GM18526 (cell line): ENCODE measurements around the gene NECTIN4.
A peak's percentile ranks its signal among the peaks of the same experiment; 100 is the strongest.

Experiments
- POLR2A ChIP-seq: IDR thresholded peaks from 3 replicates; pipeline ENCODE4 v1.6.1; 2011; ENCODE audit not compliant: insufficient read length; ENCODE audit errors: extremely low read depth

NECTIN4 gene

DNA sequence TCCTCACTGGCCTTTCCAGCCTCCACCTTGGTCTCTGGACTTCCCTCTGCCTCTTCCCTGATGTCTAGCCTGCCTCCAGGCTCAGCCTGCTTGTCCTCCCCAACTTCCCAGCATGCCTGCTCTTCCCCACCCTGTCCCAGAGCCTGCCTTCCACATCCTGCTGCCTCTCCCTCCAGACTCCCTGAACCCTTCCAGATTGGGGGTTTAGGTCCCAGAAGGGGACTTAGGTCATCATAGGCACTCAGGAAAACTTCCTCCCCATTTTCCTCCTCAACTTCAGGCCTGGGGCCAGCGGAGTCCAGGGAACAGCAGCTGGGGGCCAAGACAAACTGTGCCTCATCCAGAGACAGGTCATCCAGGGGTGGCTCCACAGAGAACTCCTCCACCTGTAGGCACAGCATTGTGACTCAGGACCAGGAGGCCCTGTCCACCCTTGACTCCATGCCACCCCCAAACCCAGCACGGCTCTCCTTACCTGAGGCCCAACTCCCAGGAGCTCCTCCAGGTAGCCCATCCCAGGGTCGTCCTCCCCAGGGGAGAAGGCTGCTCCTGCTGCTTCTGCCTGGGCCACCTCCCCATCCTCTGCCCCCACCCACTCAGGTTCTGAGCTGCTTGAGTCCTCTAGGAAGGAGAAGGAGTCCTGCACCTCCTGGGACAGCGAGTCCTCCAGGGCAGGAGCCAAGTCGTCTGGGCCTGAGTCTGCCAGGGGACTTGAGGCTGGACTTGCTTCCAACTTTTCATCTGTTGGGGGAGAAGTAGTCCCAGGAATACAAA lies 40.2 kb downstream of the NECTIN4 start:
- no peak for TF ChIP-seq POLR2A

DNA sequence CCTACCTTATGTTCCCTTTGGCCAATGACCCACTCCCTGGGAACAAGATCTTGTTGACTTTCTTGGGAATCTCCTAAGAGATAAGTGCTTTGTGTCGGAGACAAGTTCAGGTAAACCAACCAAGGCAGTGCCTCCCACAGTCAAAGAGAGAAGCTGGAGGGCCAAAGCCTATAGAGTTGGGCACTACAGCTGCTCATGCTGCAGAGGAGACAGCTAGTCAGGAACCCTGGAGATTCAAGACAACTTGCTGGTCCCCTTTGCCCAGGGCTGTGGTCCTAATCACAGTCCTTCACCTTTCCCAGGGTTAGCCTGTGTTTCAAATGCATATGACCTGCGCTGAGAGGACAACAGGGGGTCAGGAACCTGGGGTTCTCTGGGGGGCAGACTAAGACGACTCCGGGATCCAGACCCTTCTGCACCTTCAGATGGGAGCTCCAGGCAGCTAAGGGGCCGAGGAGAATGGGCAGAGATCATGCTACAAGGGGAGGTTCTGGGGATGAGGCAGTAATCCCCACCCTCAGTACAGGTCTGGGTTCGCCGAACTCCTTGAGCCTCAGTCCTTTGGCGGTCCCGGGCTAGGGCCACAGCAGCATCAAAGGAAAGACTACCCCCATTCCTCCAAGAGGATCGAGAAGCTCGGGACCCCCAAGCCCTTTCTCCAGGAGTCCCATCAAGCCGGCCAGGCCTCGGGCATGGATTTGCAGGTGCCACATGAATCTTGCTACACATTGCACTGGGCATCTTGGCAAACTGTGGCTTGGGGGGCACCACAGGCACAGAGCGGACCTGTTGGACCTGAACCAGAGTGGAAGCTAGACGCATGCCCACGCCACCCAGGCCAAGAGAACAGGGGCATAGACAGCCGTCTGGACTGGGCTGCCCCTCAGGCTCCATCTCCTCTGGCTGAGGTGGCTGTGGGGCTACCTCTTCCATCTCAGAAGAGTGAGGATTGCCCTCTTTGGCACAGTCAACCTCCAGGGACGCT lies 41.6 kb downstream of the NECTIN4 start:
- no peak for TF ChIP-seq POLR2A

DNA sequence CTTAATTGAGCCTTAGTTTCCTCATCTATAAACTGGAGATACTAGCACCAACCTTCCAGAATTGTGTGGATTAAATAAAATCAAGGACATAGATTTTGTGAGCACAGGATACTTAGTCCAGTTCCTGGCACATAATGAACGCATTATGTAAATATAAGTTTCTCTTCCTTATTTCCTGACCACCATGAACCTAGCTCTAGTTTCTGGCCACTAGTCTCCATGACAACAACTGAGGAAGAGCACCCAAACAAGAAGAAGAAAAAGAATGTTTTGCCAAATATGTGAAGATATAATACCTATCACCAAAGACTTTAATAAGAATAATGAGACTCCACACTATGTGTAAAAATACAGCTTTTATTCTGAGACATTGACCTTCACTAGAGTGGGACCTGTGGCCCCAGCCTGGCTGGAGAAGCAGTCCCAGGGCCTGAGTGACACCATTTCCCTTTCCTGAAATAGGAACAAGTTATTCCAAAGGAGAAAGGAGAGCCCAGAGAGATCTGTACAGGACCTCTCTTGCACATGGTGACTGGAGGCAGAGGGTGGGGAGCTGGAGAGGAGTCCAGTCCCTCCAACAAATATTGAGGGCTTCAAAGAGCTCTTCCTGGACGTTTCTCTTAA lies 42.6 kb downstream of the NECTIN4 start:
- TF ChIP-seq POLR2A = no peak

DNA sequence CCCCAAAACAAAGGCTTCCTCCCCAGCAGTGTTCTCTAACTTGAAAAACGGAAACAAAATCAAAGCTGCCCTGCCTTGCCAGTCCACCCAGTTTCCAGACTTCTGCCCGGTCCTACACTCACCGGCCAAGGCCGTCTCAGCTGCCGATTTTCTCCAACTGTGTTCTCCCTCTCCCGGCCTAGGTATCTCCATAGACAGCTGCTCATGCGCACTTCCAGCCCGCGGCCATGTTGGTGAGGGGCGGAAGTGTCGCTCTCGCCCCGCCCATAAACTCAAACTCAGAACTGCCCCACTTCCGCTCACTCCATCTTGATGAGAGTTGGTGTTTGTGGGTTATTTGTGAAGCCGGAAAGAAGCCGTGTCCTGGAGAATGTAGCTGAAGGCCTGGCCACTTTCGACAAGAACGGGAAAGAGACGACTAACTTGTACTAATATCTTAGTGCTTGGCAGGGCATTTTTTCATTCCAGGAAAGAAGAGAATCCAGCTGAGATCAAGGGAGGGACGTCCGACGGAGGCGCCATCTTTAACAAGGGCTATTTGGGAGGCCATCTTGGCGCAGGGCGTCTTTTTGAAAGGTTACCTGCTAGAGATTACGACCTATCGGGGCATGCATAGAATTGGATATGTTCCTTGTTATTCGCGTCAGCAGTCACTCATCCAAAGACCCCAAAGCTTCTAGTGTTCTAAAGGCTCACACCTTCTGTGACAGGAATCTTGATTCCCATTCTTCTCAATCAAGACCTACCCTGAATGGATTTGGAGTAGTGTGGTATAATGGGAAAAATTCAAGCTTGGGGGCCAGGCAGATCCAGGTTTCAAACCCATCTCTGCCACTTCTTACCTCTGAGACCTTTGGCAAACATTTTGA lies 43.4 kb downstream of the NECTIN4 start, which contains the start of gene USF1:
TSS of gene USF1 (minus strand) at position 242 of the 869 bp plus-strand sequence. CDS start 2,702 bp downstream, outside the sequence.
- TF ChIP-seq POLR2A = peak; percentile 61

DNA sequence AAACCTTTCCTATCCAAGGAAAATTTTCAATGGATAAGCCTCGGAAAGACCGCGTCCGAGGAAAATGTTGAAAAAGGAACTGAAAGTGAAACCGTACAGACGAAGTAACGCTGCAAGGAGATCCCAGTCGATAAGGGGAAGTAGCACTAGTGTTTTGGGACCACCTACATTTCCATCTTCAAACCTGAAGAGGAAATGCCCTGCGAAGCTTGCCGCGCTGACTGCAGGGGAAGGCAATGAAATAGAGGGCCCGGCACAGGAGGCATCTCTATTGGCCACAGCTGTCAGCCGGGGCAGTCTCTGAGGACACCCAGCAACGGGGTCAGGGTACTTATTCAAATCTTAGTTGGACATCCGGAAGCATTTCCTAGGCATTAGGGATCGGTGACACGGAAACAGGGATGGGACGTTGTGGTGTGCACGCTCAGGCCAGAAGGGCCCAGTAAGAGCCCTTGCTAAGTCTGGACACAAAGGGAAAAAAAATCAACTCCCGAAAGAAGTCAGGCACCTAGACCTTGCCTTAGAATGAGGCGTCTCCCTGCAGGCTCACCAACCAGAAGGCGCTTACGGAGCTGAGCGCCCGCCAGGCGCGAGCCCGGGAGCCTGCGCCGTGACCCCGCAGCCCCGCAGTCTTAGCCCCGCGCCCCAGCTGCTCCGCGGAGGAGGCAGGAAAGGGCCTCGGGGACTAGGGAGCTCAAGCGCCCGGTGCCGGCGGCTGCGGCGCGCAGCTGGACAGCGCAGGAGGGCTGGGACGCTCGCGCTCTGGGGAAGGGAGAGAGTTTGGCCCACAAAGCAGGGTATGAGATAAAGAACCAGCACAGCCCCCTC lies 44.2 kb downstream of the NECTIN4 start:
- peak; percentile 56 for TF ChIP-seq POLR2A

DNA sequence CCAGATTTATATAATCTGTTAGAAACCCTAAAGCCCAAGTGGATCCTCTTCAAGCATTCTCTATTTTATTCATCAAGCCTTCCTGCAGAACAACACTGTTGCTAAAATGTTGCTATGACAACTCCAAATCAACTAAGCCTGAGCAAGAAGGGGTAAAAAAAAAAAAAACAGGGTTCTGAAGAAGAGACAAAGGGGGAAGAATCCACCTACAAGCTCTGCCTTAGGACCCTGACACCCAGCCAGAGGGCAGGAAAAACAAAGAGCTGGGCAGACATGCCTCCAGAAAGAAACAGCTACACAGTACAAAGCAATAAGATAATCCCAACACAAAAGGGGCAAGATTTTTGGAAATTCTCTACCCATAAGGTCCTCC lies 44.8 kb downstream of the NECTIN4 start:
- TF ChIP-seq POLR2A = no peak

DNA sequence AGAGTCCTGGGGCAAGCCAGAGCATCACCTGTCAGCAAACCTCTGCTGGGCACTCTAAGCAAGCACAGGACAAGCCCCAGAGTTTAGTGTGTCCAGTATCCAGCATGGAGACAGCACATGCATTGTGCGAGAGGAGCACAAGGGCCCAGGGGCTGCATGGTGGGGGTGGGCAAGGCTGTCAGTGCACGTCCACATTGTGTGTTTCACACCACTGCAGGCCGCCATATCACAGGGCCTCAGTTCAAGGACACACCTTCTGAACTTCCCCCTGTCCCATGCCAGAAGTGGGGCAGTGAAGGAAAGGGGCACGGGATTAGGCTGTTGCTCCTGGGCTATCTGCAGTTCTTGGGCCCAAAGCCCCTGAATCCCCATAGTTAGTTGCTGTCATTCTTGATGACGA lies 49.8 kb downstream of the NECTIN4 start:
- no peak for TF ChIP-seq POLR2A

DNA sequence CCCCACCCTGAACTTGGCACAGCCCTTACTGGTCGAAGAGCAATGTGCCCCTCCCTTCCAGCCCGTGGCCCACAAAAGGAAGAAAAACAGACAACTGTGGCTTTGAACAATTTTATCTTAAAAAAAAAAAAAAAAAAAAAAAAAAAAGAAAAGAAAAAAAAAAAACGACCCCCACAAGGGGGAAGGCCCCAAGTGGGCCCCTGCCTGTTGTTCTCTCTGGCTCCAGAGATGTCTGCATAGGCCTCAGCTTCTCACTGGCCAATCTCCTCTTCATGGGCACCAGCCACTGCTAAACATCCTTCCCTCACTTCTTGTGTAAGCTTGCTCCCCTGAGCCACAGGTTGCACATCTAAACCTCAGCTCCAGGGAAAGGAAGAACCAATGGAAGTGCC lies 50.2 kb downstream of the NECTIN4 start:
- no peak for TF ChIP-seq POLR2A

DNA sequence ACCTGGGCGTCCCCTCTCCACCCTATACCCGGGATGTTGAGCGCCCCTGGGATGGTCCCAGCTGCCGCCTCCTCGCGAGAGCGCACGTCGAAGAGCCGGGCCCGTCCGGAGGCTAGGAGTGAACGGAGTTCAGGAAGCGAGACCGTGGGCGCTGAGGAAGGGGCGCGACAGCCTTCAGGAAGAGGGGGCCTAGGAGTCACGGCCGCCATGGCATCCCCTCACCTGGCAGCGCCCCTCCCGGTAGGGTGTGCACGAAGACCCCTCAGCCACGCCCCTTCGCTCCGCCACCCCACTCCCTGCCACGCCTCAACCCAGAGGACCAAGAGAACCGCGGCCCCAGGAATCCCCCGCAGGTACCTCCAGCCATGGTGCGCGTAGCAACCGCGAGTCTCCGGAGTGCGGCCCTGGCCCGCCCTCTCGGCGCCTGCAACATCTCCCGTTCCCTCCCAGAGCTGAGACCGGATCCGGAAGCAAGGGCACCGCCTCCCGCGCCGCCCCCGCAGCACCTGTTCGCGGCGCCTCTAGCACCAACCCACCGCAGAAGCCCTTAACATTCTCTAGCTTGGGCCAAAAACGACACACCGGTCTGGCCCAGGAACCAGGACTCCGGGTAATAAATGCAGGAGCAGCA lies 50.7 kb downstream of the NECTIN4 start, which contains the start of gene TSTD1:
TSS of gene TSTD1 (minus strand) at position 442 of the 631 bp plus-strand sequence. CDS start at position 367, 75 bp downstream.
- TF ChIP-seq POLR2A = peak; percentile 65

DNA sequence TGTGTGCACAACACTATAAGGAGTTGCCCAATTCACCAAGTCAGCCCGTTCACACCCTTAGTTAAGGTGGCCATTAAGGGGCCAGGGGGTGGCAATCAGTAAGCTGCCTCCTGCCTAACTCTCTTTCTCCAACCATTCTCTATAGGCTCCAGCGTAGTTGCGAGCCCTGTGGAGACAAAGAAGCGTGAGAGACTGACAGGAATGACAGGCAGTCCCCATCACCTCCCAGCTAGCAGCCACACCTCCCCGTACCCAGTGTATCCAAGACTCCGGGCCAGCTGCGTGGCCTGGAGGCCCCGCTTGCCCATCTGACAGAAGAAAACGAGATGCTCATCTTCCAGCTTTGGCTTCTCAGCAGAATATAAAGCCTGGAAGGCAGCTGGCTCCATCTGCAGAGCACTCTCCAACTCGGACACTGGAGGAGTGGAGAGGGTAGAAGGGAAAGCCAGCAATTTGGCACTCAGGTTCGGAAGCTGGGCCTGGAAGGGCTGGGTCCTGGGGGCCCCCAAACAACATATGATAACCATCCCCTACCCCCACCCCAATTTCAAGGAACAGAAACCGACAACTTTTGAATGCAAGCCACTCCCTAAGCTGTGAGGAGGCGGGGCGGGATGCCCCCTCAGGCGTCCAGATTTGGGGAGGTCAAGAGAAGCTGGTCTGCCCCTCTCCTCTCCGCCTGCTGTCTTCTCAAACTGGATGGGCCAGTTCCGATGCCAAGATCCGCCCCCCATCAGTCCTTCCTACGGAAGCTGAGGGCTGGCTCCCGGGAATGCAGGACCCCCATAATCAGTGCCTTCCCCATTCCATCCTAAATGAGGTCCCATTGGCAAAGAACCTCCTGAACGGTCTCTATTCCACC lies 51.5 kb downstream of the NECTIN4 start:
- no peak for TF ChIP-seq POLR2A

DNA sequence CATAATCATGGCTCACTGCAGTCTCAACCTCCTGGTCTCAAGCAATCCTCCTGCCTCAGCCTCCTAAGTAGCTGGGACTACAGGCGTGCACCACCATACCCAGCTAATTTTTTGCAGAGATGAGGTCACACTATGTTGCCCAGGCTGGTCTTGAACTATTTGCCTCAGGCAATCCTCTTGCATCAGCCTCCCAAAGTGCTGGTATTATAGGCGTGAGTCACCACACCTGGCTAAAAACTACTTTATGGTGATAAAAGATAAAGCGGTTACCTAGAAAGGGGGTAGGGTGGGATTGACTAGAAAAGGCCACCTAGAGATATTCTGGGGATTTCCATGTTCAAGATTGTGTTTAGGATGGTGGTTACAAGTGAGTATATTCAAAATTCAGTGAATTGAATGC lies 55.6 kb downstream of the NECTIN4 start:
- no peak for TF ChIP-seq POLR2A

DNA sequence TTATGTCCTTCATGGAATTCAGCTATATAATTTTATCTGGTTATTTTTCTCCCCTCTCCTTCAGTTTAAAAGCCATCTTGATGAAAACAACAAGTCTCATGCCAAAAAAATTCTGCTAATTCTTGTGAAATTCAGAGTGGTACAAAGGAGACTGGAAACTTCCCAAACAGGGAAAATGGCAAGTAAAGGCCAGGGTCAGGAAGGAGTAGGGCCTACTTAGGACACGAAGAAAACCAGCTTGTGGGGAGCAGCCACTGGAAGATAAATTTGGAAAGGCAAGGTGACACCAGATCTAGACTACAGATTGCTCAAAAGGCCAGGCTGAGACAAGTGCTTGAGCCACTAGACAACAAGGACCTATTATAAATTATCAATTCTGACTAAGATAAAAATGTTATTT lies 56.9 kb downstream of the NECTIN4 start:
- no peak for TF ChIP-seq POLR2A
